CD4-positive, alpha-beta memory T cell (primary cell): ENCODE data around the gene PER1. TPM values are rescaled to one million over a fixed set of nuclear protein-coding genes. Genes with fewer than 3 reads are reported as not detected.
"Not testable (repeated sequence)": the region's sequence is repeated elsewhere in the genome, so short reads cannot be mapped to it uniquely, and the experiment has no call there.

Source experiments
- CTCF ChIA-PET: fragments of 350-600 bp; sonication (Branson Sonifier 250); formaldehyde crosslinking; loops from one replicate; lab custom pipeline; 2021; ENCODE audit warnings: inconsistent platforms; ENCODE audit not compliant: partially characterized antibody; lab: Charles Lee
- POLR2A ChIA-PET: fragments of 350-600 bp; sonication (Branson Sonifier 250); formaldehyde crosslinking; loops from one replicate; lab custom pipeline; 2021; ENCODE audit not compliant: partially characterized antibody; lab: Charles Lee
- DNase-seq, 5 donors: peaks; one replicate each; pipeline versions ENCODE4 v3.0.0 to v3.0.0-alpha.2; 2020 to 2022; ENCODE audit warnings: mixed read lengths in 1 of 5
- H3K27ac ChIP-seq: one replicate; pipeline ENCODE4 v1.7.0; 2013; ENCODE audit warnings: low read depth, low read length
- H3K27me3 ChIP-seq: 2 replicates; pipeline ENCODE4 v1.7.0; 2013; ENCODE audit warnings: mild to moderate bottlenecking, low read length, moderate library complexity; ENCODE audit not compliant: insufficient read depth
- H3K36me3 ChIP-seq: 2 replicates; pipeline ENCODE4 v1.7.0; 2013; ENCODE audit warnings: mild to moderate bottlenecking, low read length, moderate library complexity; ENCODE audit not compliant: insufficient read depth
- H3K4me1 ChIP-seq: 2 replicates; pipeline ENCODE4 v1.7.0; 2013; ENCODE audit warnings: mild to moderate bottlenecking, low read length, moderate library complexity; ENCODE audit not compliant: insufficient read depth
- H3K4me3 ChIP-seq, 2 donors: one replicate each; pipeline ENCODE4 v1.7.0; 2013; ENCODE audit warnings: low read length in 2 of 2, mild to moderate bottlenecking in 1 of 2
- H3K9me3 ChIP-seq, 2 donors: one replicate each; pipeline ENCODE4 v1.7.0; 2013; ENCODE audit warnings: low read length in 2 of 2, control low read depth in 1 of 2; ENCODE audit not compliant: control insufficient read depth in 1 of 2
- H3K27ac Mint-ChIP-seq, 7 donors: one replicate each; pipeline ENCODE4 v1.8.0; 2020 to 2021; ENCODE audit warnings: mixed read lengths in 7 of 7, mild to moderate bottlenecking in 6 of 7, inconsistent platforms in 3 of 7, moderate library complexity in 3 of 7
- H3K27me3 Mint-ChIP-seq, 2 donors: one replicate each; pipeline ENCODE4 v1.8.0; 2020 to 2021; ENCODE audit warnings: mixed read lengths in 2 of 2
- H3K36me3 Mint-ChIP-seq, 2 donors: one replicate each; pipeline ENCODE4 v1.8.0; 2020 to 2021; ENCODE audit warnings: mixed read lengths in 2 of 2, inconsistent platforms in 1 of 2, mild to moderate bottlenecking in 1 of 2
- H3K4me1 Mint-ChIP-seq, 4 donors: one replicate each; pipeline ENCODE4 v1.8.0; 2020 to 2021; ENCODE audit warnings: mixed read lengths in 4 of 4, mild to moderate bottlenecking in 1 of 4
- H3K4me3 Mint-ChIP-seq, 8 donors: one replicate each; pipeline ENCODE4 v1.8.0; 2020 to 2021; ENCODE audit warnings: mixed read lengths in 8 of 8, mild to moderate bottlenecking in 7 of 8, moderate library complexity in 6 of 8, inconsistent platforms in 3 of 8
- H3K9me3 Mint-ChIP-seq, 8 donors: one replicate each; pipeline ENCODE4 v1.8.0; 2020 to 2021; ENCODE audit warnings: mixed read lengths in 8 of 8, mild to moderate bottlenecking in 5 of 8, inconsistent platforms in 3 of 8, moderate library complexity in 1 of 8
- intact Hi-C: fragments of 100-400 bp; cut with micrococcal nuclease; formaldehyde crosslinking; loops from one replicate; pipeline ENCODE4 v1.15.1; 2023
- polyA plus RNA-seq, 2 donors: library from polyadenylated mRNA; unstranded; fragments of 300-500 nt; fragmentation: Illumina TruSeq; gene quantifications; one replicate each; pipeline ENCODE4 v1.2.3, GENCODE V29; 2021
- total RNA-seq, 2 experiments: library from RNA; stranded (reverse); gene quantifications; one replicate each; pipeline ENCODE4 v1.2.3, GENCODE V29; 2021

Gene PER1
- total and polyA plus RNA-seq, 4 experiments from 2014 or later, result 3.7 to 79.4 (median 48.7) TPM

DNA sequence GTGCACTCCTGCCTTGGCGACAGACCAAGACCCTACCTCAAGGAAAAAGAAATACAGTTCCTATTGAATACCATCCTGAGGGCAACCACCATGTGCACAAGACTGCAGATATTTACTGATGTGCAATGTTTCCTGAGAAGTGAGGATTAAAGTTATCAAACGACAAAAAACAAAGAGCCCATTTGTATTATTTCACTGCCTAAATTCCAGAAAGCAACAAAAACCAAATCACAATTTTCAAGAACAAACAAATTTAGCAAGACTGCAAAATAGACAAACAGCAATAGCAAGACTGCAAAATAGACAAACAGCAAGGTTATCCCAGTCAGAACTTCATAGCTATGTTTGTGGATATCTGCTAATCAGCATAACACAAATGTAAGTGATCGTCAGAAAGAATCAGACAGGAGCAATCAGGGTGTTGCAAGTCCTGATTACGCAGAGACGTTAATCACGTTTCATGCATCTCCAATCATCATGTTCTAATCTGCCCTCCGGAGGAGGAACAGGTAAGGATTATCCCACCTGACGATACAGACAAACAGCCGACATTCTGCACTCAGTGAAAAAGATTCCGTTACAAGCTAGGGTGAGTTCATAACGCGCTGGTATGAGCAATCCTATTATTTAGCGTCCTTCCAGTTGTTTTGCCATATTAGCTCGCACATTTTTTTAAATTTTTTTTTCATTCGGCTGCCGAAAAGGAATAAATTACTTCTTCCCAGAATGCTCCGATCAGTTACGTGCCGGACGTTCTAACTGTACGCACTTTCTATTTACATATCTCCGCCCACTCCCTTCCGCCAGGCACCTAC, 21.1 kb upstream of the PER1 start:
- peak; percentile 91 to 94 (median 92) for DNase-seq
- Histone ChIP-seq H3K9me3 (no peaks in the 10 kb centered on the region), H3K27ac (peak overlapping the region; percentile 99), H3K36me3 (no peaks in the 10 kb centered on the region), H3K4me1 (peaks cover 45% of the 10 kb centered on the region), H3K27me3 (no peaks in the 10 kb centered on the region), H3K4me3 (peak overlapping the region; percentile 12 to 52)
- peaks cover 30 to 61% (median 43%) of the 10 kb centered on the region in 4 donors for H3K4me1 Mint-ChIP-seq
- CTCF ChIA-PET, result interaction anchor here (0.9 to 1.6 kb wide), 11 partner anchors 9 to 122 kb away, joined by 3 to 11 read pairs (median 4); partner anchors contain the start of genes BORCS6 and SLC25A35
- H3K27ac Mint-ChIP-seq, result peak overlapping the region; percentile 98 to 100 (median 100)
- peaks cover 0 to 7% of the 10 kb centered on the region in 2 donors for H3K36me3 Mint-ChIP-seq
- POLR2A ChIA-PET, result interaction anchor here (0.6 to 26.2 kb wide), 34 partner anchors 14 to 935 kb away, joined by 3 to 1074 read pairs (median 5); partner anchors contain the start of genes ALOXE3, AURKB, BORCS6 and CTC1
- H3K9me3 Mint-ChIP-seq, result peaks cover 0 to 3% (median 0%) of the 10 kb centered on the region in 8 donors
- H3K4me3 Mint-ChIP-seq, result peak overlapping the region; percentile 84 to 94 (median 90)
- no peaks in the 10 kb centered on the region for H3K27me3 Mint-ChIP-seq
- intact Hi-C loops, result loop anchor here (1.0 kb wide), 4 partner anchors 9 to 49 kb away; no protein-coding TSS in a partner anchor

GRCh38 chr17:8170186-8170585, 18.0 kb upstream of the PER1 start:
- ChIA-PET CTCF (interaction anchor here (1.0 kb wide), 2 partner anchors 11 to 59 kb away, joined by 3 to 4 read pairs; no protein-coding TSS in a partner anchor), POLR2A (interaction anchor here (0.6 to 26.2 kb wide), 3 partner anchors 16 to 482 kb away, joined by 3 to 1074 read pairs (median 3); partner anchors contain the start of genes PER1, VAMP2 and WRAP53)
- intact Hi-C loops, H3K4me3 ChIP-seq, H3K27ac ChIP-seq, DNase-seq, H3K4me3 Mint-ChIP-seq, H3K36me3 Mint-ChIP-seq, H3K9me3 Mint-ChIP-seq, H3K27me3 Mint-ChIP-seq, H3K27ac Mint-ChIP-seq, H3K36me3 ChIP-seq, H3K27me3 ChIP-seq, H3K9me3 ChIP-seq: not testable (repeated sequence)
- peaks cover 30% of the 10 kb centered on the region for H3K4me1 ChIP-seq
- peaks cover 20 to 48% (median 28%) of the 10 kb centered on the region in 4 donors for H3K4me1 Mint-ChIP-seq

- Mint-ChIP-seq H3K27ac (peak overlapping the region in 2 of 7 donors; percentile 4 to 69), H3K4me1 (peaks cover 22 to 43% (median 28%) of the 10 kb centered on the region in 4 donors), H3K27me3 (no peaks in the 10 kb centered on the region), H3K9me3 (no peaks in the 10 kb centered on the region), H3K4me3 (no peak overlapping the region), H3K36me3 (peaks cover 0 to 10% of the 10 kb centered on the region in 2 donors)
- Histone ChIP-seq H3K36me3 (no peaks in the 10 kb centered on the region), H3K4me1 (peaks cover 29% of the 10 kb centered on the region), H3K27me3 (no peaks in the 10 kb centered on the region), H3K4me3 (no peak overlapping the region), H3K9me3 (no peaks in the 10 kb centered on the region), H3K27ac (no peak overlapping the region)
- DNase-seq, result no peak
- CTCF ChIA-PET, result interaction anchor here (0.7 to 1.5 kb wide), 6 partner anchors 9 to 57 kb away, joined by 3 to 5 read pairs (median 4); no protein-coding TSS in a partner anchor
- intact Hi-C loops, result no loop called here
- POLR2A ChIA-PET, result interaction anchor here (1.0 to 2.3 kb wide), 5 partner anchors 10 to 58 kb away, joined by 3 to 30 read pairs (median 7); no protein-coding TSS in a partner anchor
These were observed 15.3 kb upstream of the PER1 start for GRCh38 chr17:8167526-8167925.

GRCh38 chr17:8166731-8167130, 14.5 kb upstream of the PER1 start:
- Histone ChIP-seq H3K4me1 (peaks cover 29% of the 10 kb centered on the region), H3K27ac (no peak overlapping the region), H3K27me3 (no peaks in the 10 kb centered on the region), H3K9me3 (no peaks in the 10 kb centered on the region), H3K36me3 (peaks cover 2% of the 10 kb centered on the region), H3K4me3 (no peak overlapping the region)
- Mint-ChIP-seq H3K27ac (peak overlapping the region in 1 of 7 donors; percentile 78), H3K27me3 (no peaks in the 10 kb centered on the region), H3K36me3 (peaks cover under 1 to 14% of the 10 kb centered on the region in 2 donors), H3K4me1 (peaks cover 20 to 39% (median 27%) of the 10 kb centered on the region in 4 donors), H3K4me3 (no peak overlapping the region), H3K9me3 (no peaks in the 10 kb centered on the region)
- POLR2A ChIA-PET, result interaction anchor here (1.7 to 2.3 kb wide), 2 partner anchors 10 to 55 kb away, joined by 8 to 30 read pairs; no protein-coding TSS in a partner anchor
- intact Hi-C loops, result no loop called here
- CTCF ChIA-PET, result interaction anchor here (1.2 kb wide), 1 partner anchor 40 kb away, joined by 4 read pairs; no protein-coding TSS in a partner anchor
- DNase-seq, result no peak

DNA sequence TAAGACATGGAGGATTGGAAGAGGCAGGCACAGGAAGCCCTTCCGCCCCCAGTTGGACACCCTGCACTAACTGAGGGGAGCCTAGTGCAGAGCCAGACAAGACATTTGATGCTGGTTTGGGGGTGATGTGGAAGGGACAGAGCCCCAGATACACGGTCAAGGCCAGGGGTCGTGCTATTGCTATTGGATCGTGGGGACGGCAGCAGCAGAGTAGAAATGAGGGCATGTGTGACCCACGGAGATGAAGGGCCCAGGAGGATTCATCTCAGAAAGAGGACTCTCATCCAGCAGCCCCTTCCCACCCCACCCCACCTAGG, 12.6 kb upstream of the PER1 start:
- DNase-seq, result peak in 1 of 5 donors; percentile 19
- peaks cover 38 to 55% (median 45%) of the 10 kb centered on the region in 4 donors for H3K4me1 Mint-ChIP-seq
- ChIA-PET POLR2A (interaction anchor here (0.7 to 23.4 kb wide), 18 partner anchors 10 to 581 kb away, joined by 3 to 1074 read pairs (median 6); partner anchors contain the start of genes ALOXE3, BORCS6, CTC1 and HES7), CTCF (interaction anchor here (1.2 to 1.9 kb wide), 5 partner anchors 9 to 136 kb away, joined by 4 to 8 read pairs (median 5); no protein-coding TSS in a partner anchor)
- peak overlapping the region; percentile 50 to 56 for H3K4me3 ChIP-seq
- H3K27me3 ChIP-seq, result no peaks in the 10 kb centered on the region
- peaks cover 48% of the 10 kb centered on the region for H3K4me1 ChIP-seq
- H3K4me3 Mint-ChIP-seq, result peak overlapping the region; percentile 83 to 93 (median 88)
- peaks cover 19 to 33% of the 10 kb centered on the region in 2 donors for H3K36me3 Mint-ChIP-seq
- no peaks in the 10 kb centered on the region for H3K27me3 Mint-ChIP-seq
- H3K36me3 ChIP-seq, result peaks cover 19% of the 10 kb centered on the region
- intact Hi-C loops, result loop anchor here (1.0 kb wide), 2 partner anchors 9 to 22 kb away; no protein-coding TSS in a partner anchor
- peak overlapping the region; percentile 100 for H3K27ac ChIP-seq
- no peaks in the 10 kb centered on the region for H3K9me3 ChIP-seq
- H3K27ac Mint-ChIP-seq, result peak overlapping the region; percentile 95 to 99 (median 98)
- peaks cover 0 to 1% (median 0%) of the 10 kb centered on the region in 8 donors for H3K9me3 Mint-ChIP-seq

GRCh38 chr17:8163978-8164814, 12.0 kb upstream of the PER1 start:
- Histone ChIP-seq H3K4me1 (peaks cover 54% of the 10 kb centered on the region), H3K4me3 (peak overlapping the region; percentile 50 to 56), H3K36me3 (peaks cover 25% of the 10 kb centered on the region), H3K27ac (peak overlapping the region; percentile 100), H3K27me3 (no peaks in the 10 kb centered on the region), H3K9me3 (no peaks in the 10 kb centered on the region)
- H3K9me3 Mint-ChIP-seq, result peaks cover 0 to 1% (median 0%) of the 10 kb centered on the region in 8 donors
- DNase-seq, result peak; percentile 71 to 88 (median 75)
- peak overlapping the region; percentile 83 to 93 (median 88) for H3K4me3 Mint-ChIP-seq
- H3K36me3 Mint-ChIP-seq, result peaks cover 19 to 36% of the 10 kb centered on the region in 2 donors
- intact Hi-C loops, result loop anchor here (1.0 kb wide), 2 partner anchors 9 to 22 kb away; no protein-coding TSS in a partner anchor
- H3K4me1 Mint-ChIP-seq, result peaks cover 40 to 61% (median 49%) of the 10 kb centered on the region in 4 donors
- ChIA-PET POLR2A (interaction anchor here (0.7 to 23.4 kb wide), 21 partner anchors 10 to 581 kb away, joined by 3 to 1074 read pairs (median 6); partner anchors contain the start of genes ALOXE3, AURKB, BORCS6 and CTC1), CTCF (interaction anchor here (0.7 to 1.9 kb wide), 6 partner anchors 9 to 137 kb away, joined by 4 to 8 read pairs (median 4); no protein-coding TSS in a partner anchor)
- H3K27me3 Mint-ChIP-seq, result no peaks in the 10 kb centered on the region
- peak overlapping the region; percentile 95 to 99 (median 98) for H3K27ac Mint-ChIP-seq
